Hindlimb muscle (tissue), 1 donor: Measurements from ENCODE around the gene SWAP70. TPM values are rescaled to one million over a fixed set of nuclear protein-coding genes. Genes with fewer than 3 reads are reported as not detected.

ENCODE experiments used
- DNase-seq: peaks from one replicate; pipeline ENCODE4 v3.0.0-alpha.2; 2013
- polyA plus RNA-seq: library from polyadenylated mRNA; unstranded; fragments of 120-200 nt; gene quantifications from one replicate; pipeline ENCODE4 v1.2.1, GENCODE V29; 2013; ENCODE audit not compliant: insufficient read length

The SWAP70 gene
- polyA plus RNA-seq, 1 donor = 14.6 TPM

- DNase-seq = no peak
These were observed 117.1 kb downstream of the SWAP70 start for GRCh38 chr11:9780929-9781328.

- DNase-seq = no peak
These were observed 120.1 kb downstream of the SWAP70 start for GRCh38 chr11:9783986-9784385.

- no peak for DNase-seq
These were observed 120.9 kb downstream of the SWAP70 start for GRCh38 chr11:9784602-9785315.

- no peak for DNase-seq
These were observed 123.4 kb downstream of the SWAP70 start for GRCh38 chr11:9787260-9787659.

GRCh38 chr11:9787981-9788521 is 124.2 kb downstream of the SWAP70 start:
- no peak for DNase-seq

- DNase-seq = no peak
These were observed 126.0 kb downstream of the SWAP70 start for GRCh38 chr11:9789910-9790309.

GRCh38 chr11:9790703-9791102 is 126.8 kb downstream of the SWAP70 start:
- DNase-seq = no peak

- no peak for DNase-seq
These were observed 132.4 kb downstream of the SWAP70 start for GRCh38 chr11:9796266-9796665.

GRCh38 chr11:9796854-9797253 is 133.0 kb downstream of the SWAP70 start:
- no peak for DNase-seq

- no peak for DNase-seq
These were observed 133.4 kb downstream of the SWAP70 start for GRCh38 chr11:9797300-9797699.

GRCh38 chr11:9799886-9800285 is 136.0 kb downstream of the SWAP70 start:
- no peak for DNase-seq

- DNase-seq = peak; percentile 65
These were observed 138.5 kb downstream of the SWAP70 start for GRCh38 chr11:9802291-9802861.

Other genes with a start within 250 kb of the SWAP70 start
- gene ZNF143, start 203.1 kb upstream of the SWAP70 start, polyA plus RNA-seq = 13.7 TPM
- gene WEE1, start 90.4 kb upstream of the SWAP70 start, polyA plus RNA-seq = 29.1 TPM